NCI-H1436 treated with DMSO at 0.1 percent for 48 hours (cell line): ENCODE results near the gene C17orf67.
"Not testable (repeated sequence)": the region's sequence is repeated elsewhere in the genome, so short reads cannot be mapped to it uniquely, and the experiment has no call there.

Experiments used
- DNase-seq: peaks from one replicate; lab custom pipeline; 2025; lab: John Stamatoyannopoulos, UW

C17orf67 gene

DNA sequence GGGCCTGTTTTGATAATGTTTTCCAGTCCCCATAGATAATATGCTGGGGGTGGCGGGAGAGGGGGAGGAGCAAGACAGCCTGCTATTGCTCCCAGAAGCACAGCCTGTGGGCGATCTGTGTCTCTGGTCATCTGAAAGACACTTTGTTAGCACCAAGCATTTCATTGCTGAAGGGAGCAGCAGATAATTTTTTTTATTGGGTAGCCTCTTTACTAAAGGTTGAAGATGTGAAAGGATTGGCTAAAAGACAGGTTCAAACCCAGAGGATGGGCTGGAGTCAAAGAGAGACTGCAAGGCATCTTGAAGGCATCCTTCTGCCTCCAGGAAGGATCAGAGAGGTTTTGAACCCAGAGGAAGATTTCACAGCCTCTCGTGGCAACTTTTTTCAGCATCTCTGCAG, 60.6 kb downstream of the C17orf67 start:
- no peak for DNase-seq

DNA sequence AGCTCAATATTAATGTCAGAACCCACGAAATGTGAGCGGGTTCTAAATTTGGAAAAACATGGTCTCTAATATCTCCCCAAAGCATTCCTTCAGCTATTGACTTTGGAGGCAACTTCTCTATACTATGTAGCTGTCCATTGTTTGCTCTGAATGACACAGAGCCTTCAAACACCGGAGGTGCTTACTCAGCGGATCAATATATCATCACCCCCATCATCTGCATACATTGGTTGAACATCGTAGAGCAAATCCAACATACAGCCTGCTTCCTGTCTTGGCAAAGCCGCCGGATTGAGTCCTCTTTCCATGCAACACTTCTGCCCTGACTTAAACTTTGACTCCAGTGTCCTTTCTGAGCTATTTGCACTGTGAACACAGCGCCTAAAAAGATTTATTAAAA, 61.3 kb downstream of the C17orf67 start:
- no peak for DNase-seq

DNA sequence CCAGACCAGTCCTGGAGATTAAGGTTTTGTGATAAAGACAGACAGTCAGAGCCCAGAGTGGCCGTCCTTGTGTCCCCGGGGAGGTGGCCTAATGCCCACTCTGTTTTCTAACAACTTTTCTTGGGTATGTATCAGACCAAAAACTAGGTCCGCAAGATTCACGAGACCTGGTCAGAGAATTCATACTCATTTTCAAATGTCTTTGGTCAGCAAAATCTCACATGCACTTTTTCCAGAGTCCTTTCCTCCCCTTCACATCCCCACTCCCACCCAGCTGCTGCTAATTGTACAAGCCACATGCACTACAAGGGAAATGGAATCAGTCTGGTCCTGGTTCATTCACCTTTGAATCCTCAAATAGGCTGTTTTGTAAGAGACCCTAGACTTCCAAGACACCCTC, 61.7 kb downstream of the C17orf67 start:
- no peak for DNase-seq

DNA sequence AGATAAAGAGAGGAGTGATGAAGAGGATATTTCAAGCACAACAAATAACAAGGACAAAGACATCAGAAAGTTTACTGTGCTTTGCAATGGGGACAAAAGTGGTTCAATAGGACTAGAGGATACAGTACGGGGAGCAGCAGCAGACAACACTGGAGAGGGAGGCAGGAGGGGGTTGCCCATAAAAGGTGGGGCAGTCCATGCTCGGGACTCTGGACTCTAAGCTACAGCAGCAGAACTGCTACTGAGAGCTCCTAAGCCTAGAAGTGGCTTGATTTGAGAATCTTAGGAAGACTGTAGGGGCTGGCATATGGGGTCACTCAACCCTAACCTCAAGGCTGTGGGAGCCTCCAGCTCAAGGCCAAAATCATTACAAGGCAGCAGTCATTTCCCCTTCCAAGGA, 62.2 kb downstream of the C17orf67 start:
- DNase-seq = no peak

DNA sequence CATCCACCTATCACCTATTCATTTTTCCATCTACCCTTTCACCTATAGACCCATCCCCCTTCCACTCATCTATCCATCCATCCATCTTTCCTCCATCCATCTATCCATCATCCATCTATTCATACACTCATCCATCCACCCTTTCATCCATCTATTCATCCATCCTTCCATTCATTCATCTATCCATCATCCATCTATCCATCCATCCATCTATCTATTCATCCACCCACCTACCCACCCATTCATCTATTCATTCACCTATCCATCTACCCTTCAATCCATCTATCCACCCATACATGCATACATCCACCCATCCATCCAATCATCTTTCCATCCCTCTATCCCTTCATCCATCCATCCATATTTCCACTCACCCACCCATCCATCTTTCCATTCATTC, 63.3 kb downstream of the C17orf67 start:
- DNase-seq = no peak

DNA sequence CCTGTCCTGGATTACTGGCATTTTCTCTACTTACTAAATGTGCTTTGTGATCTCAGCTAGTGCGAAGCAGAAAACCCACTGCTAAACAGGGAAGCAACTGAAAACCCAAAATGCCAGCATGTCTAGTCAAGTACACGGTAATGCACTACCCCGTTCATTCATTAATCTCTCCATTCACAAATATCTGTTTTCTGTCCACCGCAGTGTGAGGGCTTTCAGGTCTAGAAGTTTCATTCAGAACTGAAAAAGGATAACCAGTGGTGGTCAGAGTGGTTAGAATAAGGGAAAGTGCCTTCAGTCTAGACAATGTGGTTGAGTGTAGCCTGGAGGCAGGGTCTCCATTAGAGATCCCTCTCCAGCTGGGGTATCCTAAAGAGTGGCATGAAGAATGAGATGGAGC, 68.3 kb downstream of the C17orf67 start:
- DNase-seq = no peak

DNA sequence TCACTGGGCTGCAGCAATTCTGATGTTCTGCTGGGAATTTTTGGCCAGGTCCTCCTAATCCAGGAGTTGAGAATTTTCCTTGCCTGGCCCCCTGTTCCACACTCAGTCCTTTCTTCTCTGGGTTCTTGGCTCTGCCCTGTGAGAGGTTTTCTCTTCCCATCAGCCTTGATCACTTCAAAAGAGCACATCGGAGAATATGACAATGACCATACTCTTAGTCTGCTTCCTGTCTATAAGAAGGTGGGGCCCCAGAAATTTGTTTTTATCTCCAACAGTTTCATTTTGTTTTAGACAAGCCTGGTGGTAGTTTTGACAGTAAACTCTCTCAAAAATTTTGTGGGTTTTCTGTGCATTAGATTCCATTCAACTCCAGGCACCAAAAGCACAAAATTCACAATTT, 70.7 kb downstream of the C17orf67 start:
- no peak for DNase-seq

DNA sequence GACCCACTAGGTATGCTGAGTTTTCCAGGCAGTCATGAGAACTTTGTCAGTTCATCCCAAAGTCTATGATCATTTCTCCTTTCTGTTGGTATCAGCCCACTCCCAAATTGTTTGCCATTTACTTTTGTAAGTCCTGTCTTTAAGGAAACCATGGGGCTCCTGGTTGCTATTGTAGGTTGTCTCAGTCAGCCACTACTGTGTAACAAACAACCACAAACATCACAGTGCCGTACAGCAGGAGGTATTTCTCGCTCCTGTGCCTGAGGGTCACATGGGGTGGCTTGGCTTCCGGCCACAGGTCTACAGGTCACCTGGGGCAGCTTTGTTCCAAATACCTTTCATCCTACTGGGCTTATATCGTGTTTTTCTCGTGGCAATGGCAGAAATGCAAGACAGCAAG, 71.6 kb downstream of the C17orf67 start:
- DNase-seq = no peak

DNA sequence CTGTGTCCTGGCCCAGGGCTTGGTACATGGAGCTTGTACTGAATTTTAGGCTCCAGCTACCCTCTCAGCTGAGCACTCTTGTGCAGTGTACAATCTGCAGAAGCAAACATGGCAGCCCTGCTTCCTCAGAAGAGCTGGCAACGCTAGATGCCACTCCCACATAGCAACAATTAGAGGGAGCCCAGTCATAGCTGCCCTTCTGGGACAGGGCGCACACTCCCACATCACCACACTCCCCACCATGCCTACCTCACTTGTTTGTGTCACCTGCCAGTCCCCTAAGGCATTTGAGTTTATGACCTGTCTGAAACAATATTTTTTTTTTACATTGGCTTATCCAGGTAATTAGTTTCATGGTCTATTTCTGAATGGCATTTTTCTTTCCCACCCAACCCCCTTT, 72.3 kb downstream of the C17orf67 start:
- DNase-seq = no peak

DNA sequence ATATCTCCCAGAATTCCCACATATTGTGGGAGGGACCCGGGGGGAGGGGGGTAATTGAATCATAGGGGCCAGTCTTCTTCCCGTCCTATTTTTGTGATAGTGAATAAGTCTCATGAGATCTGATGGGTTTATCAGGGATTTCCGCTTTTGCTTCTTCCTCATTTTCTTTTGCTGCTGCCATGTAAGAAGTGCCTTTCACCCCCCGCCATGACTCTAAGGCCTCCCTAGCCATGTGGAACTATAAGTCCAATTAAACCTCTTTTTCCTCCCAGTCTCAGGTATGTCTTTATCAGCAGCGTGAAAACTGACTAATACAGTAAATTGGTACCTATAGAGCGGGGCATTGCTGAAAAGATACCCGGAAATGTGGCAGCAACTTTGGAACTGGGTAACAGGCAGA, 76.1 kb downstream of the C17orf67 start:
- not testable (repeated sequence) for DNase-seq

DNA sequence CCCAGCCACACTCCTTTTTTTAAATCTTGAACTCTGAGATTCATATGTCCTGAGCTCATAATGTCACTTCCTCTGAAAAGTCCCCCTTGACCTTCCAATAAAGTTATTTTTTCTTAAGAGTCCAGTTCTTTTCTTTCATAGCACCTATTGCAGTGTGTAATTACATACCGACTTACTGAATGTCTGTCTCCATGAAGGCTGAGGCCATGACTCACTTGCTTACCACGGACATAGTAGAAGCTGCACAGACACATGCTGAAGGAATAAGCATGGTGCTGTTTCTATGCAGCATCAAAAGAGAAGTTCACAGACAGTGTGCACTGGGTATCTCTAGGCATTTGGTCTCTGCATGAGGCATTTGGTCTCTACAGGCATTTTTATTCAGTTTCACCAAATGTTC, 77.2 kb downstream of the C17orf67 start:
- no peak for DNase-seq

DNA sequence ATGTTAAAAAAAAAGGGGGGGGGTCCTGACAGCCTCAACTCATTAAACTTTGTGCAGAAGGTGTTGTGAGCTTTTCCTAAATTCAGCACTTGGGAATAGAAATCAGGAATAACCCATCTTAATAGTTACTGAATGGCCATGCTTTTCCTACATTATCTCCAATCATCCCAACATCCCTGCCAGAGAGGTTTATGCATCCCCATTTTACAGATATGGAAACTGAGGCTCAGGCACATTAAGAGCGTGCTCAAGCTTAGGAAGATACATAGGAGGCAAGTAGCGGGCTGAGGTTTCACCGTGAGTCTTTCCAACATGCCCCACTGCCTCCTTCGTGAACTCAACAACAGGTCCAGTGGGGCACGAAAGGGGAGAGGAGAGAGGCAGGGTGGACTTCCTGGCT, 78.4 kb downstream of the C17orf67 start:
- no peak for DNase-seq

DNA sequence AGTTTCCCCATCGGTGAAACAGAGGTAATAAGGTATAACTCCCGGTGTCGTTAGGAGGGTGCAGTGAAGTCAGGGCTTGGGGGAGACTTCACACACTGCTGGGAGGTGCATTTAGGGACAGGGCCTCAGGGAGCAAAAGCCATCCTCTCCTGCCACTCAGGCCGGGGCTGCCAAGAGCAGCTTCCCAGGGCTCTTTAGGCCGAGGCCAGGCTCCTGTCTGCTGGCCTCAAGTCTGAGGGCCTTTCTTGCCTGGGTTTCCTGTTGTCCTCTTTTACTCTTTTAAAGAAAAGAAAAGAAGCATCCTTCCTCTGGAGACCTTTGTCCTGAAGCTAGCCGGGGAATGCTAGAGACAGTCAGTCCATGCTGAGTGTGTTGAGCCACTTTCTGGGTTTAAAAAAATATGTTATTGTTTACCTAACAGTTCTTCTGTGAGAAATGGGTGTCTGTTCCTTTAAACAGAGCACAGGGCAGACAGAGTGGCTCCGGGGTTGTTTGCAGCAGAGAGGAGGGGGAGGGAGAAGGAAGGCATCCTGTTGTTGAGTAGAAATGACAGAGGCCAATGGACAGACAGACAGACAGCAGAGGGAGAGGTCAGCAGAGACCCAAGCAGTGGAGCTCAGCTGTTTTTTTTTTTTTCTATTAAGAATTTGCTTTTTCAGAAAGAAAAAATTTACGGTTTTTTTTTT, 79.1 kb downstream of the C17orf67 start:
- no peak for DNase-seq

DNA sequence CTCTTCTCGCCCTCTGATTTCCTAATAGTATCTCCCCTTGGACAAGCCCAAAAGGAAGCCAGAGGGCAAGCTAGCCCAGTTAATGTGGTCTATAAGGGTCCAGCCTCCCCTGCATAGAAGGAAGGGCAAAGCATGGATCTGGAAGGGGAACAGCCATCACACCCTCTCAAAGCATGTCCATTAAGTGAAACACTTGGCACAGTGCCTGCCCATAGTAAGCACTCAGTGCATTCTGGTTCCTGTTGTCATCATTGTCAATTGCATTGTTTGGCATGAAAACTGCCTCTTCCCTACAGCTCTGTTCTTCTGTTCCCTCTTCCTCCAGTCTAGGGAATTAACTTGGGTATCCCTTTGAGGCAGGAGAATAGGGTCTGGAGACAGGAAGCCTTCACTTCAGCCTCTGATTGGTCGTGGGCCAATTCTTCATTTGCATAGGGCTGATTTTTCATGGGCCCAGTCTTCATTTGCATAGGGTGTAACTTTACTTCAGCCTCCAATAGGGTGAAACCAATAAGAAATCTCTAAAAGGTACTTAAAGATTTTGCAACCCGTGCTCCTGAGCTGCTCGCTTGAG, 81.4 kb downstream of the C17orf67 start:
- no peak for DNase-seq

DNA sequence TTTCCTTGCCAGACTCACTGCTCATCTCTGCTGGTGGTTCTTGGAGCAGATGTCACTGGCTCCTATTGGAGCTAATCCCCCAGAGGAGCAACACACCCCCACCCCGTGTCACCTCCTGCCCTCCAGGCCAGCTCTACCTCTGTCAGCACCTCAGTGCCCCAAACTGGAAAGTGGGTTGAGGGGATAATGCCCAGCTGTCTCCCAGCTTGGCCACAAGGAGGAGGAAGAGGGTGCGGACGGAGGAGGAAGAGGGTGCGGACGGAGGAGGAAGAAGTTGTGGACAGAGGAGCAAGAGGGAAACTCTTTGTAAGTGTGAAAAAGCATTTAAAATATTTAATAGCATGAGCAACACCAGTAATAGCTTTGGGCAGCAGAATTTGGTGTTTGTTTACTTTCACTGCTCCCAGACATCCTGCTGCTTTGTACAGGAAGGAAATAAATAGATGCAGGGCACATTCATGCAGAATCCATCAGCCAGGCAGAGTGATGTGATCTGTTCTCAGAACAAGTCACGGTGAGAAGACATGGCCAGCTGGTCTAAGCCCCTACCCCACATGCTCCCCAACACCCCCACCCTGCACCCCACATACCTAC, 82.5 kb downstream of the C17orf67 start:
- DNase-seq = no peak

DNA sequence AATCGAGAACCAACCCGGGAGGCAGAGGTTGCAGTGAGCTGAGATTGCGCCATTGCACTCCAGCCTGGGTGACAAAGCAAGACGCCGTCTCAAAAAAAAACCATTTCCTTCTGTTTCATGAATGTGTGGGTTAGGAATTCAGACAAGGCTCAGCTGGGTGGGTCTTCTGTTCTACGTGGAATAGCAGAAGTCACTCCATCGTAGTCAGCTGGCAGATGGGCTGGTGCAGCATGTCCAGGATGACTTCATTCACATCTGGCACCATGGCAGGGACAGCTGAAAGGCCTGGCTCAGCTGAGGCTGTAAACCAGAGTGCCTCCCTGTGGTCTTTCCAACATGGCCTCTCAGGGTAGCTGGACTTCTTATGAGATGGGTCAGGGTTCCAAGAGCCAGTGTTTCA, 89.0 kb downstream of the C17orf67 start:
- DNase-seq = no peak

DNA sequence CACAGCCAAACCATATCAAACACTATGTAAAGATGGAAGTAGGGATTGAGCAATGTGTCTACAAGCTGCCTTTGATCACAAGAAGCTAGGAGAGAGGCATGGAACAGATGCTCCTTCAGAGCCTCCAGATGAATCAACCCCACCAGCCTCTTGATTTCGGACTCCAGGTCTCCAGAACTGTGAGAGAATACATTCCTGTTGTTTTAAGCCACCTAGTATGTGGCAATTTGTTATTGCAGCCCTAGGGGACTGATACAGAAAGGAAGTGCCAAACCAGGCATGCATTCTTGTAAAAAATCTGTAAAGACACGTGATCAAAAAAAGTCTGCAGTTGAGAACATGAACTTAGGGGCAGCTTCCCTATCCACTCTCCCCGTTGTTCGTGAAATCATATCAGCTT, 91.1 kb downstream of the C17orf67 start:
- no peak for DNase-seq
